AG04450 (cell line): Measurements from ENCODE around the gene M1AP. TPM values are rescaled to one million over a fixed set of nuclear protein-coding genes. Genes with fewer than 3 reads are reported as not detected.
A peak's percentile ranks its signal among the peaks of the same experiment; 100 is the strongest.

ENCODE experiments used
- CTCF ChIA-PET: fragments of 300-600, 350-600 bp; formaldehyde crosslinking; extraction: SDS; loops from one replicate; lab custom pipeline; 2022; ENCODE audit warnings: antibody characterized with exemption, inconsistent platforms; lab: Charles Lee
- POLR2A ChIA-PET: fragments of 350-600 bp; formaldehyde crosslinking; extraction: SDS; loops from one replicate; lab custom pipeline; 2021; ENCODE audit warnings: antibody characterized with exemption, inconsistent platforms; lab: Yijun Ruan, JAX
- DNase-seq: peaks from one replicate; pipeline ENCODE4 v3.0.0-alpha.2; 2011; ENCODE audit warnings: low read depth, low spot score
- H3K27ac ChIP-seq: one replicate; pipeline ENCODE4 v1.5.1; 2012; ENCODE audit warnings: low read depth, low read length, control low read depth
- H3K27me3 ChIP-seq: one replicate; pipeline ENCODE4 v1.6.0; 2012; ENCODE audit warnings: low read length; ENCODE audit not compliant: control insufficient read depth, insufficient read depth
- H3K4me3 ChIP-seq: 2 replicates; pipeline ENCODE4 v1.5.1; 2011; ENCODE audit warnings: mild to moderate bottlenecking, low read depth, low read length, control low read depth
- H3K9me3 ChIP-seq: 2 replicates; pipeline ENCODE4 v1.5.1; 2012; ENCODE audit warnings: low read length; ENCODE audit not compliant: control insufficient read depth, insufficient read depth
- polyA plus RNA-seq: library from polyadenylated mRNA; depleted of rRNA; stranded (reverse); fragments of >200 nt; gene quantifications from 2 replicates; pipeline ENCODE4 v1.2.3, GENCODE V29; 2011
- TF ChIP-seq, protein P1 (sequence below): IDR thresholded peaks from 2 replicates; pipeline ENCODE4 v1.5.1; 2011; ENCODE audit warnings: low read depth, low read length, control low read depth, inconsistent platforms

The M1AP gene
- polyA plus RNA-seq, 1 experiment, result 0.07 TPM

DNA sequence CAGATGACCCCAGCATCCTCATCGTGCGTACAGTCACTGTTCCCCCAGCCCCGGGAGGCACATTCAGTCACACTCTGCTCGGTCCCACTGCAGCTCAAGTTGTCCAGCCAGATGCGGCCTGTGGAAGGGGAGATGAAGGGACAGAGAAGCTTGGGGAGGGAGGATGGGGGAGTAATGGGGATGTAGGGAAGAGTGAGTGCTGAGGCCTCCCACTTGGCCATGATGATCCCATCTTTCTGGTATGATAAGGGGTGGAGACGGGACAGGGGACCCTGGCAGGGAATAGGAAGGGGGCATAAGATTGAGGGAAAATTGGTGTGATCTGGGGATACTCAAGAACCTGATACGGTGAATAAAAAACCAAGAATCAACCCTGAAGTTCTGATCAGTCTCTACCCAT, 97.9 kb downstream of the M1AP start:
- DNase-seq, result no peak
- TF ChIP-seq, protein P1, sequence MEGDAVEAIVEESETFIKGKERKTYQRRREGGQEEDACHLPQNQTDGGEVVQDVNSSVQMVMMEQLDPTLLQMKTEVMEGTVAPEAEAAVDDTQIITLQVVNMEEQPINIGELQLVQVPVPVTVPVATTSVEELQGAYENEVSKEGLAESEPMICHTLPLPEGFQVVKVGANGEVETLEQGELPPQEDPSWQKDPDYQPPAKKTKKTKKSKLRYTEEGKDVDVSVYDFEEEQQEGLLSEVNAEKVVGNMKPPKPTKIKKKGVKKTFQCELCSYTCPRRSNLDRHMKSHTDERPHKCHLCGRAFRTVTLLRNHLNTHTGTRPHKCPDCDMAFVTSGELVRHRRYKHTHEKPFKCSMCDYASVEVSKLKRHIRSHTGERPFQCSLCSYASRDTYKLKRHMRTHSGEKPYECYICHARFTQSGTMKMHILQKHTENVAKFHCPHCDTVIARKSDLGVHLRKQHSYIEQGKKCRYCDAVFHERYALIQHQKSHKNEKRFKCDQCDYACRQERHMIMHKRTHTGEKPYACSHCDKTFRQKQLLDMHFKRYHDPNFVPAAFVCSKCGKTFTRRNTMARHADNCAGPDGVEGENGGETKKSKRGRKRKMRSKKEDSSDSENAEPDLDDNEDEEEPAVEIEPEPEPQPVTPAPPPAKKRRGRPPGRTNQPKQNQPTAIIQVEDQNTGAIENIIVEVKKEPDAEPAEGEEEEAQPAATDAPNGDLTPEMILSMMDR, result no peak
- Histone ChIP-seq H3K27me3 (no peaks in the 10 kb centered on the region), H3K27ac (no peak overlapping the region), H3K4me3 (no peak overlapping the region), H3K9me3 (peaks cover 6% of the 10 kb centered on the region; the same call in 1 of the 2 replicates)
- POLR2A ChIA-PET, result no interaction called here
- CTCF ChIA-PET, result interaction anchor here (1.3 to 1.6 kb wide), 2 partner anchors 36 to 37 kb away, joined by 4 to 7 read pairs; no protein-coding TSS in a partner anchor

DNA sequence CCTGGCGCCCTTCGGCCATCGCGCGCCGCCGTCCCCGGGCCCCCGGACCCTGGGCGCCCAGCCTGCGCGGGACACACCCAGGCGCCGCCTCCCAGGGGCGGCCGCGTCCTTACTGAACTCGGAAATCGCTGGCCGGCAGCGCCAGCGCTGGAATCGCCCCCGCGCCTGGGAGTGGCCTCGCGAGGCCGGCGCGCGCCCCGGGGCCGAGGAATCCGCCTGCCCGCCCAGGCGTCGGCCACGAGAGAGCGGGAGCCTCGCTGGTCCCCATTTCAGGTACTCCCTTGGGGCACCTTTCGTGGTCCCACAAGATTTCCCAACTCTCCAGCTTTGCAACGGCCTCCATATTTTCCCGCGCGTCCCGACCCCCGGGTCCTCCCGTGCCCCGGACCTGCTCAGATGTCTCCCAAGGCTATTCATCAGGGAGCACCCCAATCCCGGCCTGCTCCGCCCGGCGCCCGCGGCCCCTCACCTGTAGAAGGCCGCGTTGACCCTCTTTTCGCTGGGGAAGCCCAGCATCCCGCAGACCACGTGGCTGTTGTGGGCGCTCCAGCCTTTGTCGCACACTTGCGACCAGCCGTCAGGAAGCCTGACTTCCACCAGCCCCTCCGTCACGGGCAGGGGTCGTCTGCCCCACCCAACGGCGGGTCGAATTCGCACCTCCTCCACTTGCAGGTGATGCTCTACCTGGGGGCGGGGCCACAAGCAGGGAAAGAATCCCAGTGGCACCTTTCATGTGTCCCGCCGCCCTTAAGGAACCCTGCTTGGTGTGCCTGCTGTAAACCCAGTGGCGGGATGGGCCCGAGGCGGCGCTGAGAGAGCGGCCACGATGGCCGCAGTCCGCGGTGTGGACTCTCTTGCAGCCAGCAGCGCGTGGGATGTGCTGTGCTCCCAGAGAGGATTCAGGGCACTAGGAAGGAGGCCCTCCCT, 99.0 kb downstream of the M1AP start:
- Histone ChIP-seq H3K9me3 (peaks cover 6% of the 10 kb centered on the region; the same call in 1 of the 2 replicates), H3K4me3 (peak overlapping the region; percentile 60), H3K27me3 (no peaks in the 10 kb centered on the region), H3K27ac (no peak overlapping the region)
- no peak for DNase-seq
- TF ChIP-seq, protein P1, result no peak
- ChIA-PET POLR2A (no interaction called here), CTCF (interaction anchor here (1.3 kb wide), 1 partner anchor 37 kb away, joined by 4 read pairs; no protein-coding TSS in a partner anchor)

DNA sequence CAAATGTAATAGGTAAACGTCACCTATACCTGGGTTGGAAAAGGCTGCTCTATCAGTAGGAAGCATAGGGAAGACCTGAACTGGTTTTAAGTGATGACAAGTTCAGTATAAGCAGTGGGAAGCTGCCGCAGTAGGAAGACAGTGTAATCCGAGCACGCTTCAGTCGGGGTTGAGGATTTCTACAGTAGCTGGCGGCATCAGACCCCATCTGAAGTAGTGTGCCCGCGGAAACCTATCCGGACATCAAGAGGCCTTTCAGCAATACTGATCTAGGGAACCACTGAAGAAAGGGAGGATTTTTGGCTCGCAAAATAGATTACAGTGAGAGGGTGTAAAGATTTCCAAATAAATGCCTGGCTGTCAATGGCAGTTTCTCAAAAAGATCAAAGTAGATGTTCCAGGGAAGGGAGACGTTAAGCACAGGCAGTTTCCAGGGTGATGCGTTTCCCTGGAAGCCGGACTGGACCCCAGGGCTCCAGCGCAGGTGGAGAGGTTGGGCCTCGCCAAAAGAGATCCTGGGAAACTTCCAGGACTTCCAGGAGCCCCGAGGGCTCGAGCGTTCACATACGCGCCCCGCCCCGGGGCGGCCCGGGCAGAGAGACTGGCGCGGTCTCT, 99.7 kb downstream of the M1AP start:
- Histone ChIP-seq H3K9me3 (peaks cover 6% of the 10 kb centered on the region; the same call in 1 of the 2 replicates), H3K27ac (no peak overlapping the region), H3K4me3 (peak overlapping the region; percentile 60), H3K27me3 (no peaks in the 10 kb centered on the region)
- ChIA-PET POLR2A (no interaction called here), CTCF (no interaction called here)
- no peak for DNase-seq
- TF ChIP-seq, protein P1, result no peak

DNA sequence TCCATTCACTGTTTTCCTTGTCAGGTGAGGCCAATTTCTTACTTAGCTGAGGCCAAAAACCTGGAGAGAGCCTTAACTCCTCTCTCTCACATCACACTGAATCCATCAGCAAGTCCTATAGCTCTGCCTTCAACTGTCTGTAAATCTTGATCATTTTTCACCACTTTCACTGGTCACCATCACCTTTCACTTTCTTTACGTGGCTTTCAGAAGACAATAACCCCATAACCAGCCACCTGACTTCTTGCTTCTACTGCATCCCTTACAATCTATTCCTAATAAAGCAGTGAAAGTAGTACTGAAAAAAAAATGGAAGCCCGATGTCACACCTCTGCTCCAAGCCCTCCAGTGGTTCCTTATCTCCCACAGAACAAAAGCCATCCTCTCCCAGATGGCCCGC, 102.1 kb downstream of the M1AP start:
- no peaks in the 10 kb centered on the region for H3K27me3 ChIP-seq
- TF ChIP-seq, protein P1, result no peak
- CTCF ChIA-PET, result interaction anchor here (1.4 kb wide), 1 partner anchor 42 kb away, joined by 3 read pairs; no protein-coding TSS in a partner anchor
- POLR2A ChIA-PET, result no interaction called here
- no peak overlapping the region for H3K4me3 ChIP-seq
- H3K9me3 ChIP-seq, result peaks cover 6% of the 10 kb centered on the region; the same call in 1 of the 2 replicates
- no peak for DNase-seq
- no peak overlapping the region for H3K27ac ChIP-seq
